Measurements from ENCODE around the gene SLC30A7. TPM values are rescaled to one million over a fixed set of nuclear protein-coding genes. Genes with fewer than 3 reads are reported as not detected.

SLC30A7 gene
- total and polyA plus RNA-seq, 7 experiments from 2014 or later: 9.0 to 44.5 (median 32.1) TPM

GRCh38 chr1:100874433-100874832 is 21.5 kb upstream of the SLC30A7 start:
- Histone ChIP-seq H3K27ac (ENCODE audit: low read depth, low read length) (no peak overlapping the region), H3K9me3 (ENCODE audit: control insufficient read depth in 2 of 3, low read length in 3 of 3) (no peaks in the 10 kb centered on the region), H3K36me3 (ENCODE audit: control insufficient read depth in 2 of 3, insufficient read depth in 3 of 3, low read length in 3 of 3) (no peaks in the 10 kb centered on the region), H3K27me3 (ENCODE audit: control insufficient read depth in 2 of 2, insufficient read depth in 2 of 2, low read length in 2 of 2) (no peaks in the 10 kb centered on the region), H3K4me1 (ENCODE audit: control insufficient read depth in 2 of 2, insufficient read depth in 2 of 2, low read length in 2 of 2) (no peaks in the 10 kb centered on the region), H3K4me3 (ENCODE audit: low read length) (no peak overlapping the region)
- no peak for ATAC-seq
- no peak for DNase-seq
- POLR2A ChIA-PET: no interaction called here
- CTCF ChIA-PET: no interaction called here
- Mint-ChIP-seq H3K4me3 (no peak overlapping the region), H3K4me1 (no peaks in the 10 kb centered on the region), H3K9me3 (no peaks in the 10 kb centered on the region), H3K27me3 (peaks cover 0 to 2% (median 0%) of the 10 kb centered on the region in 5 donors), H3K27ac (no peak overlapping the region), H3K36me3 (peaks cover 0 to 5% (median 0%) of the 10 kb centered on the region in 5 donors)
- intact Hi-C loops (cut with micrococcal nuclease): no loop called here

GRCh38 chr1:100875228-100875627 is 20.7 kb upstream of the SLC30A7 start:
- no peak overlapping the region for H3K4me3 Mint-ChIP-seq
- no peaks in the 10 kb centered on the region for H3K4me1 ChIP-seq (ENCODE audit: control insufficient read depth in 2 of 2, insufficient read depth in 2 of 2, low read length in 2 of 2)
- peaks cover 0 to 2% (median 0%) of the 10 kb centered on the region in 5 donors for H3K27me3 Mint-ChIP-seq
- CTCF ChIA-PET: no interaction called here
- no peak for ATAC-seq
- no peaks in the 10 kb centered on the region for H3K4me1 Mint-ChIP-seq
- no peaks in the 10 kb centered on the region for H3K9me3 ChIP-seq (ENCODE audit: control insufficient read depth in 2 of 3, low read length in 3 of 3)
- POLR2A ChIA-PET: no interaction called here
- DNase-seq: no peak
- peaks cover 0 to 5% (median 0%) of the 10 kb centered on the region in 5 donors for H3K36me3 Mint-ChIP-seq
- no peak overlapping the region for H3K27ac ChIP-seq (ENCODE audit: low read depth, low read length)
- H3K36me3 ChIP-seq (ENCODE audit: control insufficient read depth in 2 of 3, insufficient read depth in 3 of 3, low read length in 3 of 3): no peaks in the 10 kb centered on the region
- intact Hi-C loops (cut with micrococcal nuclease): no loop called here
- H3K4me3 ChIP-seq (ENCODE audit: low read length): no peak overlapping the region
- no peaks in the 10 kb centered on the region for H3K9me3 Mint-ChIP-seq
- H3K27ac Mint-ChIP-seq: no peak overlapping the region
- no peaks in the 10 kb centered on the region for H3K27me3 ChIP-seq (ENCODE audit: control insufficient read depth in 2 of 2, insufficient read depth in 2 of 2, low read length in 2 of 2)

- H3K4me1 Mint-ChIP-seq: no peaks in the 10 kb centered on the region
- ATAC-seq (no peak), DNase-seq (no peak)
- ChIA-PET POLR2A (interaction anchor here (0.7 kb wide), 1 partner anchor 61 kb away, joined by 3 read pairs; no protein-coding TSS in a partner anchor), CTCF (no interaction called here)
- no peak overlapping the region for H3K4me3 Mint-ChIP-seq
- H3K36me3 Mint-ChIP-seq: peaks cover 0 to 5% (median 0%) of the 10 kb centered on the region in 5 donors
- Histone ChIP-seq H3K36me3 (ENCODE audit: control insufficient read depth in 2 of 3, insufficient read depth in 3 of 3, low read length in 3 of 3) (no peaks in the 10 kb centered on the region), H3K27ac (ENCODE audit: low read depth, low read length) (no peak overlapping the region), H3K4me3 (ENCODE audit: low read length) (no peak overlapping the region), H3K9me3 (ENCODE audit: control insufficient read depth in 2 of 3, low read length in 3 of 3) (no peaks in the 10 kb centered on the region), H3K27me3 (ENCODE audit: control insufficient read depth in 2 of 2, insufficient read depth in 2 of 2, low read length in 2 of 2) (no peaks in the 10 kb centered on the region), H3K4me1 (ENCODE audit: control insufficient read depth in 2 of 2, insufficient read depth in 2 of 2, low read length in 2 of 2) (no peaks in the 10 kb centered on the region)
- H3K27ac Mint-ChIP-seq: no peak overlapping the region
- H3K9me3 Mint-ChIP-seq: no peaks in the 10 kb centered on the region
- peaks cover 0 to 2% (median 0%) of the 10 kb centered on the region in 5 donors for H3K27me3 Mint-ChIP-seq
- intact Hi-C loops (cut with micrococcal nuclease): no loop called here
Observed at GRCh38 chr1:100876291-100876690, 19.6 kb upstream of the SLC30A7 start.

DNA sequence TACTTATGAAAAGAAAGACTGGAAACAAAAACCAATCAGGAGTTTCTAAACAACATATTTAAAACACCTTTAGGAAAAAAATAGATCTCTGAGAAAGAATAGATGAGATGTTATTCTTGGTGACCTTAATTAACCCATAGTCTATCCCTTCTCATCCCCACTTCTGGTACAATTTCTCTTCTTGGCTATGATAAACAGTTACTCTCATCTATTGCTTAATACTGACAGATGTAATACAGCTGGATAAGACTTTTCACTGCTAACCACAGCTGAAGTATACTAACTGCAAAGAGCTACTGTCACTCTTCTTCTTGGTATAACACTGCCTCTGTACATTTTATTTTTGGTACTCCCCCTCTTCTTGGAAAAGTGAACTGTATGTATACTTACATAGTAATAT is 16.5 kb upstream of the SLC30A7 start:
- no peaks in the 10 kb centered on the region for H3K9me3 Mint-ChIP-seq
- Histone ChIP-seq H3K9me3 (ENCODE audit: control insufficient read depth in 2 of 3, low read length in 3 of 3) (no peaks in the 10 kb centered on the region), H3K4me1 (ENCODE audit: control insufficient read depth in 2 of 2, insufficient read depth in 2 of 2, low read length in 2 of 2) (no peaks in the 10 kb centered on the region), H3K4me3 (ENCODE audit: low read length) (no peak overlapping the region), H3K27me3 (ENCODE audit: control insufficient read depth in 2 of 2, insufficient read depth in 2 of 2, low read length in 2 of 2) (no peaks in the 10 kb centered on the region), H3K27ac (ENCODE audit: low read depth, low read length) (no peak overlapping the region), H3K36me3 (ENCODE audit: control insufficient read depth in 2 of 3, insufficient read depth in 3 of 3, low read length in 3 of 3) (no peaks in the 10 kb centered on the region)
- intact Hi-C loops (cut with micrococcal nuclease): no loop called here
- peaks cover 0 to 5% (median 0%) of the 10 kb centered on the region in 5 donors for H3K27me3 Mint-ChIP-seq
- ChIA-PET POLR2A (interaction anchor here (0.6 to 0.7 kb wide), 2 partner anchors 411 to 467 kb away, joined by 3 read pairs; no protein-coding TSS in a partner anchor), CTCF (interaction anchor here (2.1 kb wide), 1 partner anchor 11 kb away, joined by 6 read pairs; no protein-coding TSS in a partner anchor)
- DNase-seq (no peak), ATAC-seq (no peak)
- H3K36me3 Mint-ChIP-seq: peaks cover 0 to 5% (median 0%) of the 10 kb centered on the region in 5 donors
- H3K4me1 Mint-ChIP-seq: no peaks in the 10 kb centered on the region
- H3K4me3 Mint-ChIP-seq: no peak overlapping the region
- H3K27ac Mint-ChIP-seq: no peak overlapping the region

DNA sequence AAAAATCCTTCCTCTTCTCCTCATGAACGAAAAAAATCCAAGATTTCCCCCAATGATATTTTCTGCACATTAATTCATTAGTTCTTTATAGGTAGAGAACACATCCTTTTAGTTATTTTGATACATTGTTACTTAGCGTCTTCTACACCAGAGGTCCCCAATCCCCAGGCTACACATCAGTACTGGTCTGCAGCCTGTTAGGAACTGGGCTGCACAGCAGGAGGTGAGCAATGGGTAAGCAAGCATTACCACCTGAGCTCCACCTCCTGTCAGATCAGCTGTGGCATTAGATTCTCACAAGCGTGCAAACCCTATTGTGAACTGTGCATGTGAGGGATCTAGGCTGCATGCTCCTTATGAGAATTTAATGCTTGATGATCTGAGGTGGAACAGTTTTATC is 14.2 kb upstream of the SLC30A7 start:
- Mint-ChIP-seq H3K4me1 (no peaks in the 10 kb centered on the region), H3K9me3 (no peaks in the 10 kb centered on the region), H3K4me3 (no peak overlapping the region), H3K27me3 (peaks cover 0 to 5% (median 0%) of the 10 kb centered on the region in 5 donors), H3K27ac (no peak overlapping the region), H3K36me3 (no peaks in the 10 kb centered on the region)
- DNase-seq (no peak), ATAC-seq (no peak)
- Histone ChIP-seq H3K9me3 (ENCODE audit: control insufficient read depth in 2 of 3, low read length in 3 of 3) (no peaks in the 10 kb centered on the region), H3K27ac (ENCODE audit: low read depth, low read length) (no peak overlapping the region), H3K27me3 (ENCODE audit: control insufficient read depth in 2 of 2, insufficient read depth in 2 of 2, low read length in 2 of 2) (no peaks in the 10 kb centered on the region), H3K4me1 (ENCODE audit: control insufficient read depth in 2 of 2, insufficient read depth in 2 of 2, low read length in 2 of 2) (no peaks in the 10 kb centered on the region), H3K36me3 (ENCODE audit: control insufficient read depth in 2 of 3, insufficient read depth in 3 of 3, low read length in 3 of 3) (no peaks in the 10 kb centered on the region), H3K4me3 (ENCODE audit: low read length) (no peak overlapping the region)
- ChIA-PET CTCF (interaction anchor here (1.0 to 1.3 kb wide), 2 partner anchors 11 to 13 kb away, joined by 3 to 6 read pairs; no protein-coding TSS in a partner anchor), POLR2A (no interaction called here)
- intact Hi-C loops (cut with micrococcal nuclease): loop anchor here in 1 of 2 donors (10.0 kb wide), 1 partner anchor 683 kb away; no protein-coding TSS in a partner anchor

GRCh38 chr1:100882698-100883097 is 13.2 kb upstream of the SLC30A7 start:
- Histone ChIP-seq H3K4me1 (ENCODE audit: control insufficient read depth in 2 of 2, insufficient read depth in 2 of 2, low read length in 2 of 2) (no peaks in the 10 kb centered on the region), H3K36me3 (ENCODE audit: control insufficient read depth in 2 of 3, insufficient read depth in 3 of 3, low read length in 3 of 3) (no peaks in the 10 kb centered on the region), H3K27me3 (ENCODE audit: control insufficient read depth in 2 of 2, insufficient read depth in 2 of 2, low read length in 2 of 2) (no peaks in the 10 kb centered on the region), H3K27ac (ENCODE audit: low read depth, low read length) (no peak overlapping the region), H3K9me3 (ENCODE audit: control insufficient read depth in 2 of 3, low read length in 3 of 3) (no peaks in the 10 kb centered on the region), H3K4me3 (ENCODE audit: low read length) (no peak overlapping the region)
- ChIA-PET POLR2A (no interaction called here), CTCF (interaction anchor here (1.1 kb wide), 1 partner anchor 15 kb away, joined by 3 read pairs; no protein-coding TSS in a partner anchor)
- Mint-ChIP-seq H3K36me3 (no peaks in the 10 kb centered on the region), H3K9me3 (no peaks in the 10 kb centered on the region), H3K4me1 (no peaks in the 10 kb centered on the region), H3K27ac (no peak overlapping the region), H3K4me3 (no peak overlapping the region), H3K27me3 (peaks cover 0 to 5% (median 0%) of the 10 kb centered on the region in 5 donors)
- DNase-seq: no peak
- intact Hi-C loops (cut with micrococcal nuclease): loop anchor here in 1 of 2 donors (10.0 kb wide), 1 partner anchor 682 kb away; no protein-coding TSS in a partner anchor
- ATAC-seq: peak; percentile 56

DNA sequence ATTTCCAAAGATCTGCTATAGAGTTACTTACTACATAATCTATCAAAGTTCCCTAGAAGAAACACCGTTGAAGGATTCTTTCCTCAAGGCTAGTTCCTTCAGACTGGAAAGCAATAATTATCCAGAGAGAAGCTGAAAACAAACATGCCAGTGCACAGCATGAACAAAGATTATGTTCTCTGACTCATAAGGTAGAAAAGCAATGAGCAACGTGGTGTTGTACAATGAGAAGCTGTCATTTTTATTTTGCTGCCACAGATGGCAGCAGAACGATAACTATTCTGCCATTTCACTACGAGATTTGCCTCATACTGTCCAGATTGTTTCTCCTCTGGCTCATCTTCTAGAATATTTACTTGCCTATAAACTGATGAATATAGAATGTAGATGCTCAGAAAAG is 11.9 kb upstream of the SLC30A7 start:
- Histone ChIP-seq H3K9me3 (ENCODE audit: control insufficient read depth in 2 of 3, low read length in 3 of 3) (no peaks in the 10 kb centered on the region), H3K36me3 (ENCODE audit: control insufficient read depth in 2 of 3, insufficient read depth in 3 of 3, low read length in 3 of 3) (no peaks in the 10 kb centered on the region), H3K4me3 (ENCODE audit: low read length) (no peak overlapping the region), H3K27me3 (ENCODE audit: control insufficient read depth in 2 of 2, insufficient read depth in 2 of 2, low read length in 2 of 2) (no peaks in the 10 kb centered on the region), H3K4me1 (ENCODE audit: control insufficient read depth in 2 of 2, insufficient read depth in 2 of 2, low read length in 2 of 2) (no peaks in the 10 kb centered on the region), H3K27ac (ENCODE audit: low read depth, low read length) (no peak overlapping the region)
- POLR2A ChIA-PET: no interaction called here
- H3K27ac Mint-ChIP-seq: no peak overlapping the region
- H3K4me3 Mint-ChIP-seq: no peak overlapping the region
- intact Hi-C loops (cut with micrococcal nuclease): loop anchor here in 1 of 2 donors (10.0 kb wide), 1 partner anchor 681 kb away; no protein-coding TSS in a partner anchor
- peaks cover 0 to 6% (median 2%) of the 10 kb centered on the region in 11 donors for H3K9me3 Mint-ChIP-seq
- ATAC-seq: no peak
- H3K36me3 Mint-ChIP-seq: peaks cover 0 to 5% (median 5%) of the 10 kb centered on the region in 5 donors
- no peaks in the 10 kb centered on the region for H3K4me1 Mint-ChIP-seq
- no peak for DNase-seq
- H3K27me3 Mint-ChIP-seq: peaks cover 0 to 5% (median 0%) of the 10 kb centered on the region in 5 donors
- CTCF ChIA-PET: interaction anchor here (1.1 kb wide), 1 partner anchor 16 kb away, joined by 3 read pairs; no protein-coding TSS in a partner anchor

Data from naive thymus-derived CD4-positive, alpha-beta T cell (primary cell).